HS-5 (cell line): Measurements from ENCODE around the gene MICU1.
"Not testable (repeated sequence)": the region's sequence is repeated elsewhere in the genome, so short reads cannot be mapped to it uniquely, and the experiment has no call there.

Experiments used
- DNase-seq: peaks from one replicate; pipeline ENCODE4 v3.0.0-alpha.2; 2012; ENCODE audit warnings: low read depth

MICU1 gene

DNA sequence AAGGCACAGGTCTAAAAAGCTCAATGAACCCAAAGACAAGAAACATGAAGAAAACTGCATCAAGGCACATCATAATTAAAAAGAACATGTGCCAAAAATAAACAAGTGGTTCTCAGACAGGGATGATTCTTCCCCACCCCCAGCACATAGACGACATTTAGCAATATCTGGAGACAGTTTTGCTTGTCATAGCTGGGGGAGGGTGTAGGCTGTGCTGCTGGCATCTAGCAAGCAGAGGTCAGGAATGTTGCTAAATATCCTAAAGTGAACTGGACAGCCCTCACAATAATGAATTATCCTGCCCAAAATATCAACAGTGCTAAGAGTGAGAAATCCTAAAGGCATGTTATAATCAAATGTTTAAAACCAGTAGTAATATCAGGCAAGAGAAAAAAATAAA, 122.6 kb downstream of the MICU1 start:
- peak; percentile 23 for DNase-seq

DNA sequence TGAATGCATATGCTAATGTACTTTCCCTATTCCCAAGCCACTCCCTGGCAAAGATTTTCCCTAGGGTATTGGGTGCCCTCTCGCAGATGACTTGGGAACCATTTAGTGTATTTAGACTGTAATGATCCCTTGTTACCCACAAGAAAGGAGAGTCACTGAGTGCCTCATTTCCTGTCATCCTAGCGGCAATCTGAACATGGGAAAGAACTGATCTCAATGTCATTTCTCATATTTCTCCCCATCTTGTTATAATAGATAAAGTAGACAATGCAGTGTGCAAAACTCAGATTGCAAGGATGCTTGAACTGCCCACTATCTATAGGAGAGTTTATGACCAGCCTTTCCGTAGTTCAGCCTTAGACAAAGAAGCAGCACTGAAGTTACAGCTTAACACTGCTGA, 123.3 kb downstream of the MICU1 start:
- no peak for DNase-seq

DNA sequence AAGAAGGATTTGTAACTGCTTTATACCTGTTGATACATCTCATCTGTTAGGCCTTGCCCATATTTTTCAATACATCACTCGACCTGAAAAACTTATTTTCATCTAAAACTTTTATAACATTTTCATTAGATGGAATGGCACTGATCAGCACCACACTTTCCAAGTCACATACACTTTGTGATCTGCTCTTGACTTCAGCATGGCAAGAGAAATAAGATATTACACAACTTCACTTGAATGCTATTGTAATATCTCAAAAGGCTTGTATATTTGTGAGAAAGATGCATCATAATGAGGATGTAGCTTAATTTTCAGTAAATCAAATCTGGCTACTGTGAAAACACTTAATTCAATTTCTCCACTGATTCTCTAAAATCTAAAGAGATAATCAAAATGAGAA, 126.2 kb downstream of the MICU1 start:
- DNase-seq: no peak

DNA sequence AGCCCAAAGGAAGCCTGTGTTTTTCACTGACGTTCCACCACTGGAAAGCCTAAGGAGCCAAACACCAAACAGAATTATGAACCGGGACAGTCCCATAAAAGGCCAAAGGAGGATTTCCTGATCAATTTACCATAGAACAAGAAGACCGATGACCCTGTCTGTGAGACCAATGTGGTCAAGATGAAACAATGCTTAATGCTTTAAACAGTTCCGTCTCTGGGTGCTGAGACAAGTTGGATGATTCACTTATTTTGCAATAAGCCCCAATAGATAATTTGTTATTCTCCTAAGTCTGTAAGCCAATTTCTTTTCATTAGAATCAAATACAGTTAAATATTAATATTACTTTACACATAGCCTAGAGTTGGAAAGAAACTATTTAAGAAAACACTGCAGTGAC, 134.9 kb downstream of the MICU1 start:
- DNase-seq: no peak

DNA sequence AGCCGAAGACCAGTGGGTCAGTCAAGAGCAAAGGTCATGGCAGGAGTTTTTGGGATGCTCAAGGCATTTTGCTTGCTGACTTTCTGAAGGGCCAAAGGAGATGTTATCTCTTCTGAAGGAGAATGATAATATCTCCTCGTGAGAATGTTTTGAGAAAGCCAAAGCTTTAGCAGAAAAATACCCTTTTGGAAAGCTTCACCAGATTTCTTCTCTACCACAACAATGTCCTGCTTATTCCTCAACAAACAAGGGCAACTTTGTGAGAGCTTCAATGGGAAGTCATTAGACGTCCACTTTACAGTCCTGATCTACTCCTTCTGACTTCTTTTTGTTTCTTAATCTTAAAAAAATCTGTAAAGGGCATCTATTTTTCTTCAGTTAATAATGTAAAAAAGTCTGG, 138.4 kb downstream of the MICU1 start:
- DNase-seq: no peak

DNA sequence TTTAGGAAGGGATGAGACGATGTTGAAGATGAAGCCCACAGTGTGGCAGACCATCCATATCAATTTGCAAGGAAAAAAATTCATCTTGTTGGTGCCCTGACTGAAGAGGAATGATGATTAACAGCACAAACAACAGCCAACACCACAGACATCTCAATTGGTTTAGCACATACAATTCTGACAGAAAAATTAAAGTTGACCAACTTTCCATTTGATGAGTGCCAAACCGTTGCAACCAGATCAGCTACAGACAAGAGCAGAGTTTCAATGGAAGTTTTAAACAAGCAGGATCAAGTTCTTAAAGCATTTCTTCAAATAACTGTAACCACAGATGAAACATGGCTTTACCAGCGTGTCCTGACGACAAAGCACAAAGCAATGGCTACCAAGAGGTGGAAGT, 138.8 kb downstream of the MICU1 start:
- DNase-seq: no peak

DNA sequence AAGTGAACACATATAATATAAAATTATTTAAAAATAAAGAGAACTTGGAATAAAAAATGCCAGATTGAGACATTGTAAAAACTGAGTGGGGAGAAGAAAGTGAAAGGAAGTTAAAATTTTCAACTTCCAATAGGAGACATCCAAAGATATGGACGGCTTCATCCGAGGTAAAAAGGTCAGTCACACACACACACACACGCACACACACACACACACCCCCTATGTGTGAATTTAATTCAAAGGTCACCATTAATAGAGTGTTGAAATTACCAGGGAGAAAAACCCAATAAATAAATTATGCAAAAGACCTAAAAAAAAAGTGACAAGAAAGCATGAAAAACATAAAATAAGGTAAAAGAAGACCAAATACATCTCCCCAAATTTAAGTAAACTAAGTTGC, 140.2 kb downstream of the MICU1 start:
- no peak for DNase-seq

DNA sequence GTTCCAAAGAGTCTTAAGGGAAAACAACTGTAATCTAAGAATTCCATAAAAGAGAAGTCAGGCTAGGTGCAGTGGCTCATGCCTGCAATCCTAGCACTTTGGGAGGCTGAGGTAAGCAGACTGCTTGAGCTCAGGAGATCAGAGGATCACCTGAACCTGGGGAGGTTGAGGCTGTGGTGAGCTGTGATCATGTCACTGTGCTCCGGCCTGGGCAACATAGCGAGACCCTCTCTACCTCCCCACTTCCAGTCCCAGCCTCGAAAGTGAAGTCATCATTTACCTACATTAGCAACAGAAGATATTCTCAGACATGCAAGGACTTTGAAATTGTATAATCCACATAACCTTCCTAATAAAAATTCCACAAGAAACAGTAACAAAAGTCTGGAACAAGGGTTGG, 141.4 kb downstream of the MICU1 start:
- DNase-seq: no peak

DNA sequence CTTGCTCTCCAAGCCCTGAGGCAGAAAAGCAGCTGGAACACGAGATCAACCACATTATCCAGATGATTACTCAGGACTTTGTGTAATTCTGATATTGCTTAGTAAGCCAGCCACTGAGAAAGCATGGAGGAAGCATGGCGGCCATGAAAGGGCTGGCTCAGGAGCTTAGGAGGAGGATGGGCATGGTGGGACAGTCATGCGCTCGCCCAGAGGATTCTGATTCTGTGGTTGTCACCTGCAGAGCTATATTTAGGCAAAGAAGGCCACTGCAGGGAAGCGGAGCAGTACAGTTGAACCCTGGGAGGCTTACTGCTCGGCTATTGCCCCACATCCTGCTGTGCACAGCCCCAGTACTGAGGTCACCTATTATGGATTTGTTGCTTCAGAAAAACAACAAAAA, 142.4 kb downstream of the MICU1 start:
- no peak for DNase-seq

DNA sequence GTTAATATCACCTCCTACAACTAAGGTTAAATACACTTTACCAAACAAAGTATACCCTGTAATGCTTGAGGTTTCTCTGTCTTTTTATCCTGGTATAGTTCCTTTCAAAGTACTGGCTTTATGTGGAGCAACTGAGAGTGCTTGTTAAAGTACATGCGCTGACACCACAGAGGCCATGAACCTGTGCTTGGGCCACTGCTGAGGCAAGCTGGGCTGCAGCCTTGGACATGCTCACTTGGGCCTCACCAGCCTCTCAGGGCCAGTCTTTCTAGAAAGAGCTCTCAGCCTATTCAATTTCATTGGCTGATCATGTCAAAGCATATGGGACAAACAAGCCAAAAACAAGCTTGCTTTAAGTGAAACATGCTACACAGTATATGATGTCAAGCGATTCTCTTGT, 145.0 kb downstream of the MICU1 start:
- DNase-seq: no peak

DNA sequence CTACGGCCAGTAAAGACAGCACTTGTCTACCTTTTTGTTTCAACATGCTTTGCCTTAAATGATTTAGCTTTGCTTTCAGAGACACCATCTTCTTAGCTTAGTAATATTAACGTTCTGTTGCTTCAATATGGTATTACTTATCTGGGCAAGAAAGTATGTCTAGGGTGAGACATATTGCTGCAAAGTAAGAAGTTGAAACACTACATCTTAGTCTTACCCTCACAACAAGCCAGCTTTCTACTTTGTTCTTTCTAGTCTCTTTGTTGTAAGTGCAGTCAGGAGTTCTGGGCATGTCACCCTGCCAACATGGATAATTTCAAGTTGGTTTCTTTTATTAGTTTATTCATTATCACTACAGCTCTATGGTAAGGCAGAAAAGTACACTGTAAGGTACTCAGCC, 148.4 kb downstream of the MICU1 start:
- no peak for DNase-seq

DNA sequence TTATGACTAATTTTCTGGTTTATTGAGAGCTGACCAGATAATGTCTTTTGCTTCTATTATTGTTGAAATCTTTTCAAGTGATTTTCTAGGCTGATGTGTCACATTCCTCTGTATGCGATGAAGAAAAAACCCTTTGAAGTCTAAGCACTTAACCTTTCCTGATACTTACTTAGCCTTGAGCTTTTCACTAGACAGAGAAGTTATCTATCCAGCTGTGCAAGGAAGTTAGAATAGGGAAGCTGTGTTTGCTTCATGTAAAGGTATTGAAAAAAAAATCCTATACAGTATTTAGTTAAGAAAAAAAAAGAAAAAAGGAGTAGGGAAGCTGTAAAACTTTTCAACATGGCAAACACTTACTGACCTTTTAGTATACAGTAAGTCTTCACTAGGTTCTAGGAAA, 153.6 kb downstream of the MICU1 start:
- DNase-seq: no peak

DNA sequence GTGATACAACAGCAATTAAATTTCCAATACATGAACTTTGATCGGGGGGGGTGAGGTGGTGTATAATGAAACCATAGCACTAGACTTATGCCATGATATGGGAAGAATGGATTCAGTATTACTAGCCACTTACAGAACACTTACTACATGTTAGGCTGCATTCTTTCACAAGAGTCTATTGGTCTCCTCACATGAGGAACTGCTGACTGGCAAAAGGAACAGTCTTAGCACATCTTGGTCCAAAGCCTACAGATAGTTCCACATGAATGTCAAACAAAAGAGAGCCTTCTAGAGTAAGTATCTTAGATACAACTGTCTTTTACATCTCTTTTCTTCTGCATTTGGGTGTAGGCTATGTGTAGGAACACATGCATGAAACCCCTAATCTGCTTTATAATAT, 155.2 kb downstream of the MICU1 start:
- no peak for DNase-seq

DNA sequence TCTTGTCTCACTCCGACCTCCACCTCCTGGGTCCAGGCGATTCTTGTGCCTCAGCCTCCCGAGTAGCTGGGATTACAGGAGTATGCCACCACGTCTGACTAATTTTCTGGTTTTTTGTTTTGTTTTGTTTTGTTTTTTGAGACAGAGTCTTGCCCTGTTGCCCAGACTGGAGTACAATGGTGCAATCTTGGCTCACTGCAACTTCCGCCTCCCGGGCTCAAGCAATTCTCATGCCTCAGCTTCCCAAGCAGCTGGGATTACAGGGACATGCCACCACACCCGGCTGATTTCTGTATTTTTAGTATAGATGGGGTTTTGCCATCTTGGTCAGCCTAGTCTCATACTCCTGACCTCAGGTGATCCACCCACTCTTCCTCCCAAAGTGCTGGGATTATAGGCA, 158.8 kb downstream of the MICU1 start:
- DNase-seq: not testable (repeated sequence)

DNA sequence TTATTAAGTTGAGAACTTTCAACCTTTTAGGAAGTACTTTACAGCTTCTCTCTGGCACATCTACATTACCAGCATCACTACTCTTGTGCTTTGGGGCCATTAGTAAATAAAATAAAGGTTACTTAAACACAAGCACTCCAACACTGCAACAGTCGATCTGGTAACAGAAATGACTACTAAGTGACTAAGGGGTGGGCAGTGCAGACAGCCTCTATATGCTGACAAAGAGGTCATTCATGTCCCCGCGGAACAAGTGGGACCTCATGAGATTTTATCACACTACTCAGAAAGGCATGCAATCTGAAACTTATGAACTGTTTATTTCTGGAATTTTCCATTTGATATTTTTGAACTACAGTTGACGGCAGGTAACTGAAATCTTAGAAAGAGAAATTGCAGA, 159.9 kb downstream of the MICU1 start:
- DNase-seq: no peak

DNA sequence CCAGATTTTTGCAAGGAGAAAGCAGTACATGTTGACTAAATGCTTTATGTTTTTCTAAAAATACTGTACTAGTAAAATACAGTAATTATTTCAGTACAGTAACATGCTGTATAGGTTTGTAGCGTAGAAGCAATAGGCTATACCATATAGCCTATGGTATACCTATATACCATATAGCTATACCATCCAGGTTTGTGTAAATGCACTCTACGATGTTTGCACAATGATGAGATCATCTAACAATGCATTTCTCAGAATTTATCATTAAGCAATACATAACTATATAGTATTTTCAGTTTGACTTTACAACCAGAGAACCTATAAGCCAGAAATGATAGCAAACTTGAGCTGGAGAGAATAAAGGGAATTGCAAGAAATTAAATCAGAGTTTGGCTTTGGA, 161.4 kb downstream of the MICU1 start:
- DNase-seq: no peak

DNA sequence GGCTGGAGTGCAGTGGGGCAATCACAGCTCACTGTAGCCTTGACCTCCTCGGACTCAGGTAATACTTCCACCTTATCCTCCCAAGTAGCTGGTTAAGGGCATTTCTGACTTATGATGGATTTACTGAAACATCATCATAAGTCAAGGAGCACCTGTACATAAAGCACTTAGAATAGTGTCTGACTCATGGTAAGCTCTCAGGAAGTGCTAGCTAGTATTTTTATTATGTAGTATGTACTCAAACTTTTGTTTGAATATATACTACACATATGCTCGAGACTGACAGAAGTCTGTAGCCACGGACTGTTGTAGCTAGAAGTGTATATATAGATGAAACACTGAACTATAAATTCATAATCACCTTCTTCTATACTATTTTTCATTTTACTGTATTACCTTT, 163.6 kb downstream of the MICU1 start:
- no peak for DNase-seq

DNA sequence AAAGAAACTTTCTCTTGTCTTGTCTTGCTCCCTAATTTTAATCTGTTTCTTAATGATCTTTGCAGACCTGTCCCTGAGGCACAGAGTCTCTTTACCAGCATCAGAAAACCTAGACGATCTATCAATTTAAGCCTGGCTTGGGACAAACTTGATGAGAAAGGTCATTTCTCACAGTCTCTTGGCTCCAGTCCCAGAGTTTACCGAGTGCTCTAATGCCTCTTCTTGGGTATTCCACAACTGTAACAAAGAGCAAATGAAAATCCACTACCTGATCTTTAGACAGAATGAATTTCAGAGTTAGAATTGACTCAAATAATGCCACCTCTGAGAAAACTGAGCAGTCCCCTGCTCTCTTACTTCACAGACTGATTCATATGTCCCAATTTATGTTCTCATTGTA, 164.8 kb downstream of the MICU1 start:
- DNase-seq: no peak

DNA sequence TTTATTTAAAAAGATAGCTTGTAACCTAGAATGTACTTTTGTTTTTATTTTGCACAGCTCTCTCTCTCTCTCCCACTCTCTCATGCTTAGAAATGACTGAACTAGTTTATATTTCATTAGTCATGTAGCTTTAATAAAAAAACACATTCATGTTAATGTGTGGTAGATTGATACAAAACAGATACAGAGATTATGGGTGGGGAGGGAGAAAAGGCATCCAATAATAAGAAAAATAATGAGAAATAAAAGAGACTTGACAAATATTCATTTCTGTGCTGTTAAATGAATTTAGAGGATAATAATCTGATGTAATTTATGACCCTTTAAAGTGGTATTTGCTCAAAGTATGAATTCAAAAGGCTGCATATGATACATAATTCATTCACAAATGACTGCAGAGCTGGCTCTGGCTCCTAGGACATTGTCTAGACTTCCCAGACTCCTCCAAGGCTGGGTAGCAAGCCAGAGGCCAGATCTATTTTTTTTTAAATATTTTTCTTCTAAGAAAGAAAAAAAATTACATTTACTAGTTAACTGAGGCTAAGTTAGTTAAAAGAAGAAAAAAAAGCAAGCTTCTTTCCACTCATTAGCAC, 165.5 kb downstream of the MICU1 start:
- DNase-seq: no peak

DNA sequence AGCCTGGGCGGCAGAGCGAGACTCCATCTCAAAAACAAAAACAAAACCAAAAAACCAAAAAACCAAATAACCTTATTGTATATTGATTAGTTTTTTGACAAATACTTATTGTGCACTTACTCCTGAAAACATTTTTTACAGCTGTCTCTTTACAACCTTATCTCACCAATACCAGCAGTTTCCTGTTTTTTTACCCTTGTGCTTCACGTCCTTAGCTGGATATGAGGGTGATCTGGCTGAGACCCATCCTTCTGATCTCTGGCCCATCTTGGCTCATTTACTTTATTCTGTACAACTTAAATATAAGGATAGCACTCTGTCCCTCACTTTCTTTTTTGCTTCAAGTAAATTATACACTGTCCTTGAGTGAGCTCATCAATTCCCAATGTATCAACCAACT, 166.6 kb downstream of the MICU1 start:
- DNase-seq: no peak

DNA sequence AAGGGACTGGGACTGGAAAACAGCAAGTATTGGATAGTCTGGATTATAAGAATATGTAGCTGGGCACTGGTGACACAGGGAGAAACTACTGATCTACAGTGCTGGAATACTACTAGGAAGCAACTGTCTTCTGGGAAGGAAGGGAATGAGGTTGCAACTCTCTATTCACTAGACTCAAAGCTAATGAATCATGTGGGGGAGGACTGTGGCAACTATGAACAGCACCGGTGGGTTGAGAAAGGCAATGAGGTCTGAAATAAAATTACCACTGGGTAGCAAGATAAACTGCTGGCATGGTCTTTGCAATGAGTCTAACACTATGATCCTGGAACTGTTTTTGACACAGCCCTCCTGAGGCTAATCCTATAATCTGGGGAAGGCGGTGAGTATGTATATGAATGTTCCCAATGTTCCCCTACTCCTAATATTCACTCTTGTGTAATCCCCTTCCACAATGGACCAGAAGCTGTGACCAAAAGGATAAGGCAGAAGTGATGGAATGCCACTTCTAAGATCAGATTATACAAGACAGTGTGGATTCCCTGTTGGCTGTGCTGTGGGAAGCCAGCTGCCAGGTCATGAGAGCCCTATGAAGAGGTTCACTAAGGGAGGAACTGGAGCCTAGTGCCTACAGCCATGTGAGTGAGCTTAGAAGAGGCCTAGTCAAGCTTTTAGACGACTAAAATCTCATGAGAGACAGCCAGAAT, 169.8 kb downstream of the MICU1 start:
- no peak for DNase-seq

DNA sequence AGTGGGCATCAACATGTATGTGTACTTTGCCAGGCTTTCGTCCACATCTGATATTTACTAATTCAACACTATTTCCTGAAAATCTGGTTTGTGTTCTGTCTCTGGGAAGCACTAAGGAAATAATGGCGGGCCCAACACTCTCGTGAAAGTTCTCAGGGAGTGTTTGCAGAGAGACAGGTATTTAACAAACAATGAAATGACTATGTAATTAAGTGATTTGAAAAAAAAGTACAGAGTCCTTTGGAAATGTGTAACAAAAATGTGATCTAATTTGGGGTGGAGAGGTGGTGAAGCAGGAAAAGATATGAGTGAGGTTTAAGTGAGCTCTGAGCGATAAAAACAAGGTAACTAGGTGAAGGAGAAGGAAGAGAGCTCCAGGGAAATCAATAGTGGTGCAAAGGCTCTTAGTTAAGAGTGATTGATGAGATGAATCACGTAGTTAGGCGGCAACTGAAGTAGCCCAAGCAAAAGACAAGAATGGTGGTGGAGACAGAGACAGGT, 175.9 kb downstream of the MICU1 start:
- no peak for DNase-seq

DNA sequence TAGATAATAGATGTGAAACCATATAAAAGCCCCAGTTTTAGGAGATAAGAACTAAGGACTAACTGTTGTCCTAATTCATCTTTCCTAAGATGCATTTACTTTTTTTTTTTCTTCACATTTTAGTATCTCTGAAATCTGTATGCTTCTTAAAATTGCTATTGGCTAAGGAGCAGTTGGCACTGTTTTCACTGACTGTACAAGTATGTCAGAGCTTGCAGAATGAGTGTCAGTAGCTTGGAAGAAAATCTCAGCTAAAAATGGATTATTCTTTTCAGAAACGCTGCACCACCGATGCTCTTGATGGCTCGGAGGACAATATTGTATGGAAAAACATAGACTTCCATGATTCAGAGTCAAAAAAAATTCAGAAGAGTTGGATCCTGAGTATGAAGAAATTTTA, 180.0 kb downstream of the MICU1 start:
- no peak for DNase-seq

DNA sequence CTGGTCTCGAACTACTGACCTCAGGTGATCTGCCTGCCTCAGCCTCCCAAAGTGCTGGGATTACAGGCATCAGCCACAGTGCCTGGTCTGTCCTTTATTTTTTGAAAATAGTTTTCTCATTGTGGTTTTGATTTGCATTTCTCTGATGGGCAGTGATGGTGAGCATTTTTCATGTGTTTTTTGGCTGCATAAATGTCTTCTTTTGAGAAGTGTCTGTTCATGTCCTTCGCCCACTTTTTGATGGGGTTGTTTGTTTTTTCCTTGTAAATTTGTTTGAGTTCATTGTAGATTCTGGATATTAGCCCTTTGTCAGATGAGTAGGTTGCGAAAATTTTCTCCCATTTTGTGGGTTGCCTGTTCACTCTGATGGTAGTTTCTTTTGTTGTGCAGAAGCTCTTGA, 182.9 kb downstream of the MICU1 start:
- not testable (repeated sequence) for DNase-seq
